ENCODE measurements around the gene TMEM88.
A peak's percentile ranks its signal among the peaks of the same experiment; 100 is the strongest.

Gene TMEM88

DNA sequence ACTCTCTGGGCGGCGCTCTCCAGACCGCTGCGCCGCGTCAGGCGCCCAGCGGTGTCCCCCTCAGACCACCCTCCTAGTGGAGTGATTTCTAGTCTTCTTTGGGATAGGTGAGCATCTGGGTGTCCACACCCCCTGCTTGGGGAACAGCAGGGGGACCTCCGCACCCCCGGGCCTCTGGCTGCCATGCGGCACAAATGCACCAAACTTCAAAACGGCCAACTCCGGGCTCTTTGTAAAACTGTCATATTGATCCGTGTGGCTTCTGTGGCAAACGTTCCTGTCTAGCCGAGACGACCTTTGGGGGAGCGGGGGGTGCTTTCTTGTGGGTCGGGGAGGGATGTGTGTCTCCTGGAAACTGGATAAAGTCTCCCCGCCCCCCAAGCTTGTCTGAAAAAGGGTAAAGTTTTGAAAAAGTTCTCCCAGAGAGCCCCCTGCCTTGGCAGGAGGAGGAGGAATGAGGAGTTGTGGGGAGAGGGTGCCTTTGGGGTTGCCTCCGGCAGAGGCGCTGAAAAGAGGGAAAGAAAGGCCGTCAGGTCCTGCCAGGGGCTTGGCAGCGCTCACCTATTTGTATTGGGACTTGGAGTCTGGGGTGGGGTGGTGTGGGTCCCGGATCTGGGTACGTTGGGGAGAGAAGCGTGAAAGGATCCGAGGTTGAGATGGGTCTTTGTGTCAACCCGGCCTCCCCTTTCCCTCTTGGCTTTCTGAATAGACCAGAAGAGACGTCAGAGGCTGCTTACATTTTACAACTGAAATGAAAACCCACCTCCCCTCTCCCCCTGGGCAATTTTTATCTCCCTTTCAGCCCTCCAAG lies 31.6 kb downstream of the TMEM88 start:
- DNase-seq: peak; percentile 63

- DNase-seq: no peak
Measured at GRCh38 chr17:7887038-7887481, 32.2 kb downstream of the TMEM88 start.

DNA sequence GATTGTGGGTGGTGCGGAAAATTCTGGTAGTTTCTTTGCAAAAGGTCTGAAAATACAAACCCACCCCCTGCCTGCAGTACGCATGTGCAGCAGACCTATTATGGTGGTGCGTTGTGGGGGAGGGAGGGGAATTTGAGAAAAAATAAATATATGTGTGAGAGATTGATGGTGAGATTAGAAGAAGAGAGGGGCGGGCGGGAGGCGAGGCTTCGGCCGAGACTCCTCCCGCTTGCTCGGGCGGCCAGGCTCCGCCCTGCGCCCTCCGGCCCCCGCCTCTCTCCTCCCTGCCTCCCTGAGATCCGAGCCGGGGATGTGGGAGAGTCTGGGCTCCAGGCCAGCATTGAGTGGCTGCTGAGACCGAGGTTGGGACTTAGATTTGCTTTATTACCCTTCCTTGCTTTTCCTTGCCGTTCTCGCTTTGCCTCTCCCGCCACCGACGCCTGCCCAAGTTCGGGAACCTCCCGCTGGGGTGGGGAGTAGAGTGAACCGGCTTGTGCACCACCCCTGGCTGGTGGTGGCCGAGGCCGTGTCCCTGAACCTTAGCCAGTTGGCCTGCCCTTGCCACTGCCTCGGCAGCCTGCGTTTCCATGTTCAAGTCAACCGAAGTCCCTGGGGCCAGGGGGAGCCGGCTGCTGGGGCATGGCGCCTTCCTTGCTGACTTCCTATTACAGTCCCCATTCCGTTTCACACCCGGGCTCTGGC lies 32.8 kb downstream of the TMEM88 start:
- peak; percentile 82 for DNase-seq

GRCh38 chr17:7888184-7888920 lies 33.5 kb downstream of the TMEM88 start, which contains the start of gene CHD3:
Gene CHD3, plus strand, starts transcription at chr17:7888789. Its CDS starts 212 bp downstream, at chr17:7889001.
- DNase-seq: peak; percentile 16

DNA sequence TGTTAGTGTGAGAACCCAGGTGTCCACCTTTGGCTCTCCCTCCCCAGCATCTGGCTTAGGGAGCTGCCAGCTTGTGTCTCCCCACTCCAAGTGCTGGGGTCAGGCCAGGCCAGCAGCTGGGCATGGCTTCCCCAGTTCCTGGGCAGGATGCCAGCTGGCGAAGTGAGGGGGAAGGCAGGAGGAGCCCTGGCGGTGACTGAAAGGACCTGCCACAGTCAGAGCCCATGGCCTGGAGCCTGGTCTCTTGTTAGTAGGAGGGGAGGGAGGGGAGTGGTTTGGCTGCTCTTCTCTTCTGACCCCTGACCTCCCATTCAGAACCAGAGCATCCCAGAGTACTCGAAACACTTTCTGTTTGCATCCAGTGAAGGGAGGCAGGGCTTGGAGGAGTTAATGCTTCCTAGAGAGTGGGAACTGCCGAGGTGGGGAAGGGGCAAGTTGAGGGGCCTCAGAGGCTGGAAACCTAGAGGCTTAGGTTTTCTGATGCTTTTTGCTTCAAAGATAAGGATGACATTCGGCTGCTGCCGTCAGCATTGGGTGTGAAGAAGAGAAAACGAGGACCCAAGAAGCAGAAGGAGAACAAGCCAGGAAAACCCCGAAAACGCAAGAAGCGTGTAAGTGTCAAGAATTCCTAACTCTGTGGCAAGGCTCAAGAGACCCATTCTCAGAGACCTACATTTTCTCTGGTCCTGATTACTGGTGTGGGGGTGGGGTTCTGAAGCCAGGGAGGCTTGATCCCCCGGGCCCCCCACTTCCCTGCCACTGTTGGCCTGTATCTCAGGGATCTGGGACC lies 34.5 kb downstream of the TMEM88 start:
- DNase-seq: no peak

- DNase-seq: no peak
Measured at GRCh38 chr17:7893187-7893880, 38.5 kb downstream of the TMEM88 start.

GRCh38 chr17:7894226-7894625 lies 39.4 kb downstream of the TMEM88 start:
- DNase-seq: no peak

- no peak for DNase-seq
Measured at GRCh38 chr17:7894866-7895265, 40.0 kb downstream of the TMEM88 start.

GRCh38 chr17:7897090-7897489 lies 42.2 kb downstream of the TMEM88 start:
- DNase-seq: no peak

DNA sequence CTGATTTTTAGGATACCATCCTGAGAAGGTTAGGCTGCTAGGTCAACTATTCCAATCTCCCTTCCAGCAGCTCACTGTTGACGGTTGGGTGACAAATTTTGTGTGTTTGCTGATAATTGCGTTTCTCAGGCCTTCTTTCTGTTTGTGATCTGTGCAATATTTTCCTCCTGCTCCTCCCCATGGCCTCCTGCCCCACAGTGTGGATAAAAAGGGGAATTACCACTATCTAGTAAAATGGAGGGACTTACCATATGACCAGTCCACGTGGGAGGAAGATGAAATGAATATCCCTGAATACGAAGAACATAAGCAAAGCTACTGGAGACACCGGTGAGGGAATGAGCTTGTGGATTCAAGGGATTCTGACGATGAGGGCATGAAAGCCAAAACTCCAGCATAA lies 42.9 kb downstream of the TMEM88 start:
- DNase-seq: no peak

DNA sequence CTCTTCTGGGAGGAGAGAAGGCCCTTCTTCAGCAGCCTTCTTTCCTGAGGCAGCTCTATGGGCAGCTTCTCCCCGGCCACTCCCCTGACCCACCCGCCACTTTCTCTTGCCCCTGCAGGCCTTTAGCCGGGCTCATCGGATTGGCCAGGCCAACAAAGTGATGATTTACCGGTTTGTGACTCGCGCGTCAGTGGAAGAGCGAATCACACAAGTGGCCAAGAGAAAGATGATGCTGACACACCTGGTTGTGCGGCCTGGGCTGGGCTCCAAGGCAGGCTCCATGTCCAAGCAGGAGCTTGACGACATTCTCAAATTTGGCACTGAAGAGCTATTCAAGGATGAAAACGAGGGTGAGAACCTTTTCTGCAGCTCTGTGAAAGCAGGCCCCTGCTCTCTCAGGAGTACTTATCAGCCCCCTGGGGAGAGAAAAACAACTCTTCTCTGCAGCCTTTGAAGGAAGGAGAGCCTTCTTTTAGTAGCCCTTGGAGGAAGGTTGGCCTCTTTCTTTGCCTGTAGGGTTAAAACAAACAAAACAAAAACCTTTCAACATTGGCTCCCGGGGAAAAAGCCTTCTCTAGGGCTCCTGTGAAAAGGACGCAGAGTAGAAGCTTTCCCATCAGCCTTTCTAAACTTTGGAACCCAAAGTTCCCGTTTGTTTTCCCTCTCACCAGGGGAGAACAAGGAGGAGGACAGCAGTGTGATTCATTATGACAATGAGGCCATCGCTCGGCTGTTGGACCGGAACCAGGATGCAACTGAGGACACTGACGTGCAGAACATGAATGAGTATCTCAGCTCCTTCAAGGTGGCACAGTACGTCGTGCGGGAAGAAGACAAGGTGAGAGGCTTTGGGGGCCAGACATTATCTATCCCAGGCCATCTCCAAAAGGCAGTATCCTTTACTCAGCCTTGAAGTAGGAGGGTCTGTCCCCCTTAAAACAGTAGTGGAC lies 48.6 kb downstream of the TMEM88 start:
- DNase-seq: no peak
